Suprapubic skin (tissue), 3 donors: ENCODE measurements around the gene LGALS3BP.

ENCODE experiments used
- POLR2AphosphoS5 ChIP-seq, 3 donors: sonication (generic); formaldehyde crosslinking; IDR thresholded peaks; one replicate each; pipeline ENCODE4 v1.6.1; 2017; ENCODE audit warnings: antibody characterized with exemption in 3 of 3
- TF ChIP-seq, protein P1 (sequence below), 2 donors: fragments of 200-600 bp in 1 of 2; fragments of 450-650 bp in 1 of 2; sonication (generic) in 1 of 2; IDR thresholded peaks; one replicate each; pipeline ENCODE4 v1.5.1; 2016 to 2019; ENCODE audit warnings: antibody characterized with exemption in 2 of 2, mild to moderate bottlenecking in 1 of 2, moderate library complexity in 1 of 2

- TF ChIP-seq, protein P1, sequence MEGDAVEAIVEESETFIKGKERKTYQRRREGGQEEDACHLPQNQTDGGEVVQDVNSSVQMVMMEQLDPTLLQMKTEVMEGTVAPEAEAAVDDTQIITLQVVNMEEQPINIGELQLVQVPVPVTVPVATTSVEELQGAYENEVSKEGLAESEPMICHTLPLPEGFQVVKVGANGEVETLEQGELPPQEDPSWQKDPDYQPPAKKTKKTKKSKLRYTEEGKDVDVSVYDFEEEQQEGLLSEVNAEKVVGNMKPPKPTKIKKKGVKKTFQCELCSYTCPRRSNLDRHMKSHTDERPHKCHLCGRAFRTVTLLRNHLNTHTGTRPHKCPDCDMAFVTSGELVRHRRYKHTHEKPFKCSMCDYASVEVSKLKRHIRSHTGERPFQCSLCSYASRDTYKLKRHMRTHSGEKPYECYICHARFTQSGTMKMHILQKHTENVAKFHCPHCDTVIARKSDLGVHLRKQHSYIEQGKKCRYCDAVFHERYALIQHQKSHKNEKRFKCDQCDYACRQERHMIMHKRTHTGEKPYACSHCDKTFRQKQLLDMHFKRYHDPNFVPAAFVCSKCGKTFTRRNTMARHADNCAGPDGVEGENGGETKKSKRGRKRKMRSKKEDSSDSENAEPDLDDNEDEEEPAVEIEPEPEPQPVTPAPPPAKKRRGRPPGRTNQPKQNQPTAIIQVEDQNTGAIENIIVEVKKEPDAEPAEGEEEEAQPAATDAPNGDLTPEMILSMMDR (IDR thresholded peaks at IDR 0.05), result no peak
- TF ChIP-seq POLR2AphosphoS5 (IDR thresholded peaks at IDR 0.05), result no peak
Observed at GRCh38 chr17:78966910-78967600, 12.7 kb downstream of the LGALS3BP start.
